Activated B cell treated with CpG ODN at 0.5 μM for 24 hours (primary cell): ENCODE measurements around the gene SRPK2. TPM values are rescaled to one million over a fixed set of nuclear protein-coding genes. Genes with fewer than 3 reads are reported as not detected.

Experiments used
- ATAC-seq: fragments of 200-7000 bp; cut with Tn5 transposase; one replicate; pipeline ENCODE4 v1.10.0; 2021; ENCODE audit warnings: low read depth, mild to moderate bottlenecking, moderate library complexity
- CTCF ChIA-PET: fragments of 350-600 bp; sonication (Branson Sonifier 250); formaldehyde crosslinking; loops from one replicate; lab custom pipeline; 2021; ENCODE audit warnings: antibody characterized with exemption; lab: Charles Lee
- POLR2A ChIA-PET: fragments of 350-600 bp; sonication (Branson Sonifier 250); formaldehyde crosslinking; loops from one replicate; lab custom pipeline; 2021; ENCODE audit warnings: antibody characterized with exemption; lab: Charles Lee
- DNase-seq: peaks from one replicate; pipeline ENCODE4 v3.0.0; 2022
- H3K27ac Mint-ChIP-seq: one replicate; pipeline ENCODE4 v1.8.0; 2020; ENCODE audit warnings: mixed read lengths
- H3K27me3 Mint-ChIP-seq: one replicate; pipeline ENCODE4 v1.8.0; 2021; ENCODE audit warnings: mixed read lengths
- H3K36me3 Mint-ChIP-seq: one replicate; pipeline ENCODE4 v1.8.0; 2021; ENCODE audit warnings: low read depth, mixed read lengths
- H3K4me1 Mint-ChIP-seq: one replicate; pipeline ENCODE4 v1.8.0; 2021; ENCODE audit warnings: mixed read lengths
- H3K4me3 Mint-ChIP-seq: one replicate; pipeline ENCODE4 v1.8.0; 2020; ENCODE audit warnings: mild to moderate bottlenecking, mixed read lengths
- H3K9me3 Mint-ChIP-seq: one replicate; pipeline ENCODE4 v1.8.0; 2020; ENCODE audit warnings: mixed read lengths
- CTCF ChIP-seq: fragments of 200-600 bp; IDR thresholded peaks from one replicate; pipeline ENCODE4 v1.8.0; 2022; ENCODE audit warnings: antibody characterized with exemption, mild to moderate bottlenecking
- intact Hi-C: fragments of 100-400 bp; cut with micrococcal nuclease; formaldehyde crosslinking; loops from one replicate; pipeline ENCODE4 v1.15.1; 2024
- total RNA-seq: library from RNA; stranded (reverse); gene quantifications from 2 replicates; pipeline ENCODE4 v1.2.3, GENCODE V29; 2022

SRPK2 gene
- total RNA-seq, 1 donor from 2014 or later, result 59.2 TPM

- no peak for ATAC-seq
- peaks cover 30% of the 10 kb centered on the region for H3K36me3 Mint-ChIP-seq
- POLR2A ChIA-PET, result no interaction called here
- no peaks in the 10 kb centered on the region for H3K27me3 Mint-ChIP-seq
- H3K4me3 Mint-ChIP-seq, result no peak overlapping the region
- CTCF ChIA-PET, result no interaction called here
- TF ChIP-seq CTCF, result no peak
- DNase-seq, result no peak
- no peak overlapping the region for H3K27ac Mint-ChIP-seq
- peaks cover 17% of the 10 kb centered on the region for H3K4me1 Mint-ChIP-seq
- peaks cover 3% of the 10 kb centered on the region for H3K9me3 Mint-ChIP-seq
- intact Hi-C loops, result no loop called here
Measured at GRCh38 chr7:105230486-105230885, 158.2 kb downstream of the SRPK2 start.

GRCh38 chr7:105229641-105230040, 159.1 kb downstream of the SRPK2 start:
- no peak for TF ChIP-seq CTCF
- H3K27me3 Mint-ChIP-seq, result no peaks in the 10 kb centered on the region
- peaks cover 19% of the 10 kb centered on the region for H3K4me1 Mint-ChIP-seq
- peaks cover 30% of the 10 kb centered on the region for H3K36me3 Mint-ChIP-seq
- no peak for DNase-seq
- H3K4me3 Mint-ChIP-seq, result no peak overlapping the region
- intact Hi-C loops, result loop anchor here (5.0 kb wide), 1 partner anchor 38 kb away; no protein-coding TSS in a partner anchor
- no peak overlapping the region for H3K27ac Mint-ChIP-seq
- no peak for ATAC-seq
- CTCF ChIA-PET, result no interaction called here
- POLR2A ChIA-PET, result no interaction called here
- H3K9me3 Mint-ChIP-seq, result peaks cover 3% of the 10 kb centered on the region

GRCh38 chr7:105228555-105228954, 160.2 kb downstream of the SRPK2 start:
- Mint-ChIP-seq H3K4me1 (peaks cover 18% of the 10 kb centered on the region), H3K27ac (no peak overlapping the region), H3K4me3 (no peak overlapping the region), H3K9me3 (peaks cover 3% of the 10 kb centered on the region), H3K27me3 (no peaks in the 10 kb centered on the region), H3K36me3 (peaks cover 30% of the 10 kb centered on the region)
- ChIA-PET POLR2A (interaction anchor here (0.6 to 0.7 kb wide), 2 partner anchors 21 to 109 kb away, joined by 4 read pairs; no protein-coding TSS in a partner anchor), CTCF (no interaction called here)
- ATAC-seq, result no peak
- DNase-seq, result no peak
- TF ChIP-seq CTCF, result no peak
- intact Hi-C loops, result loop anchor here (5.0 kb wide), 1 partner anchor 39 kb away; no protein-coding TSS in a partner anchor

GRCh38 chr7:105227391-105227790, 161.3 kb downstream of the SRPK2 start:
- TF ChIP-seq CTCF, result no peak
- ChIA-PET CTCF (no interaction called here), POLR2A (no interaction called here)
- no peak for ATAC-seq
- Mint-ChIP-seq H3K9me3 (peaks cover 3% of the 10 kb centered on the region), H3K4me1 (peaks cover 18% of the 10 kb centered on the region), H3K4me3 (no peak overlapping the region), H3K27me3 (no peaks in the 10 kb centered on the region), H3K27ac (no peak overlapping the region), H3K36me3 (peaks cover 30% of the 10 kb centered on the region)
- intact Hi-C loops, result loop anchor here (5.0 kb wide), 1 partner anchor 40 kb away; no protein-coding TSS in a partner anchor
- no peak for DNase-seq

- DNase-seq (no peak), ATAC-seq (peak; percentile 95)
- TF ChIP-seq CTCF, result no peak
- ChIA-PET CTCF (no interaction called here), POLR2A (no interaction called here)
- peaks cover 3% of the 10 kb centered on the region for H3K9me3 Mint-ChIP-seq
- H3K4me3 Mint-ChIP-seq, result peak overlapping the region; percentile 42
- peaks cover 20% of the 10 kb centered on the region for H3K4me1 Mint-ChIP-seq
- no peaks in the 10 kb centered on the region for H3K27me3 Mint-ChIP-seq
- peak overlapping the region; percentile 73 for H3K27ac Mint-ChIP-seq
- H3K36me3 Mint-ChIP-seq, result peaks cover 14% of the 10 kb centered on the region
- intact Hi-C loops, result loop anchor here (1.0 to 5.0 kb wide), 3 partner anchors 11 to 42 kb away; no protein-coding TSS in a partner anchor
Measured at GRCh38 chr7:105224884-105225651, 163.7 kb downstream of the SRPK2 start.
